GM18873 (cell line): ENCODE data around the gene RCC1.
"Not testable (repeated sequence)": the region's sequence is repeated elsewhere in the genome, so short reads cannot be mapped to it uniquely, and the experiment has no call there.

Source experiments
- ATAC-seq: cut with Tn5 transposase; IDR thresholded peaks from one replicate; pipeline ENCODE4 v1.9.1; 2021; ENCODE audit warnings: mild to moderate bottlenecking, moderate library complexity, moderate number of reproducible peaks; ENCODE audit not compliant: unreplicated experiment, low FRiP score

The RCC1 gene

GRCh38 chr1:28510970-28511440, 5.2 kb downstream of the RCC1 start:
- ATAC-seq: no peak

- ATAC-seq: no peak
Observed at GRCh38 chr1:28512058-28512611, 6.3 kb downstream of the RCC1 start.

GRCh38 chr1:28514445-28514933, 8.6 kb downstream of the RCC1 start:
- ATAC-seq: not testable (repeated sequence)

- ATAC-seq: no peak
Observed at GRCh38 chr1:28516518-28516956, 10.7 kb downstream of the RCC1 start.

GRCh38 chr1:28517649-28517999, 11.8 kb downstream of the RCC1 start:
- ATAC-seq: no peak

- ATAC-seq: peak; percentile 59
Observed at GRCh38 chr1:28518000-28518744, 12.3 kb downstream of the RCC1 start.

- ATAC-seq: no peak
Observed at GRCh38 chr1:28518745-28519341, 13.0 kb downstream of the RCC1 start.

- no peak for ATAC-seq
Observed at GRCh38 chr1:28519946-28520725, 14.3 kb downstream of the RCC1 start.

- not testable (repeated sequence) for ATAC-seq
Observed at GRCh38 chr1:28520796-28521195, 15.0 kb downstream of the RCC1 start.

- ATAC-seq: no peak
Observed at GRCh38 chr1:28521502-28522164, 15.8 kb downstream of the RCC1 start.

GRCh38 chr1:28522537-28522936, 16.7 kb downstream of the RCC1 start:
- not testable (repeated sequence) for ATAC-seq

- ATAC-seq: not testable (repeated sequence)
Observed at GRCh38 chr1:28525002-28525642, 19.3 kb downstream of the RCC1 start.

- ATAC-seq: no peak
Observed at GRCh38 chr1:28526886-28527285, 21.0 kb downstream of the RCC1 start.

GRCh38 chr1:28530456-28530855, 24.6 kb downstream of the RCC1 start:
- no peak for ATAC-seq

- ATAC-seq: no peak
Observed at GRCh38 chr1:28534671-28535070, 28.8 kb downstream of the RCC1 start.

- ATAC-seq: no peak
Observed at GRCh38 chr1:28535180-28535579, 29.3 kb downstream of the RCC1 start.

- no peak for ATAC-seq
Observed at GRCh38 chr1:28537457-28538199, 31.8 kb downstream of the RCC1 start.

GRCh38 chr1:28538286-28538685, 32.4 kb downstream of the RCC1 start:
- ATAC-seq: no peak

- no peak for ATAC-seq
Observed at GRCh38 chr1:28540651-28541050, 34.8 kb downstream of the RCC1 start.
